Lower leg skin (tissue), 3 donors: ENCODE data around the gene PCYOX1L.

Source experiments
- CTCF ChIP-seq, 3 donors: fragments of 450-650 bp; IDR thresholded peaks; one replicate each; pipeline ENCODE4 v1.5.1; 2016; ENCODE audit warnings: antibody characterized with exemption in 3 of 3, mild to moderate bottlenecking in 3 of 3, moderate library complexity in 2 of 3
- POLR2A ChIP-seq, 2 donors: fragments of 450-650 bp; IDR thresholded peaks; one replicate each; pipeline ENCODE4 v1.6.1; 2016 to 2017; ENCODE audit warnings: antibody characterized with exemption in 2 of 2, mild to moderate bottlenecking in 1 of 2, moderate library complexity in 1 of 2

- TF ChIP-seq CTCF (IDR thresholded peaks at IDR 0.05) (no peak), POLR2A (IDR thresholded peaks at IDR 0.05) (no peak)
Measured at GRCh38 chr5:149406979-149407306, 49.1 kb downstream of the PCYOX1L start.
